Esophagus squamous epithelium (tissue), 4 donors: Measurements from ENCODE around the gene NCKAP5L.

Source experiments
- POLR2A ChIP-seq, 4 donors: fragments of 450-650 bp; IDR thresholded peaks; one replicate each; pipeline ENCODE4 v1.6.1; 2017; ENCODE audit warnings: antibody characterized with exemption in 4 of 4, mild to moderate bottlenecking in 4 of 4, moderate library complexity in 3 of 4
- TF ChIP-seq, protein P1 (sequence below), 6 experiments: fragments of 450-650 bp in 4 of 6; fragments of 200-600 bp in 2 of 6; sonication (generic) in 2 of 6; IDR thresholded peaks; one replicate each; pipeline ENCODE4 v1.5.1; 2016 to 2019; ENCODE audit warnings: antibody characterized with exemption in 6 of 6, mild to moderate bottlenecking in 4 of 6, moderate library complexity in 4 of 6

DNA sequence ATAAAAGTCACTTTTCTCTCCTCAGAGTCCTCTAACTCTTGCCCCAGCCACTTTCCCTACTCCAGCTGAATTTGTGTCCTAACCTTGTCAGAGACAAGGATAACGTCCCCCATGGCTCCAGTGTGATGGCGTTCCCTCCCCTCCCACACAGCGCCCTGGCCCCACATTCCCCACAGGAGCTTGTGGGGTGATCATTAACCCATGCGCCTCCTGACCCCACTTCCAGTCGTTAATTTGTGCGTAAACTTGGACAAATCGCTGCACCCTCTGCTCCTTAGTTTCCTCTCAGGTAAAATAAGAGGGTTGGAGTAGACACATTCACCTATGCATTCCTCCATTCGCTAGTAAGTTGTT, 37.5 kb upstream of the NCKAP5L start:
- TF ChIP-seq, protein P1, sequence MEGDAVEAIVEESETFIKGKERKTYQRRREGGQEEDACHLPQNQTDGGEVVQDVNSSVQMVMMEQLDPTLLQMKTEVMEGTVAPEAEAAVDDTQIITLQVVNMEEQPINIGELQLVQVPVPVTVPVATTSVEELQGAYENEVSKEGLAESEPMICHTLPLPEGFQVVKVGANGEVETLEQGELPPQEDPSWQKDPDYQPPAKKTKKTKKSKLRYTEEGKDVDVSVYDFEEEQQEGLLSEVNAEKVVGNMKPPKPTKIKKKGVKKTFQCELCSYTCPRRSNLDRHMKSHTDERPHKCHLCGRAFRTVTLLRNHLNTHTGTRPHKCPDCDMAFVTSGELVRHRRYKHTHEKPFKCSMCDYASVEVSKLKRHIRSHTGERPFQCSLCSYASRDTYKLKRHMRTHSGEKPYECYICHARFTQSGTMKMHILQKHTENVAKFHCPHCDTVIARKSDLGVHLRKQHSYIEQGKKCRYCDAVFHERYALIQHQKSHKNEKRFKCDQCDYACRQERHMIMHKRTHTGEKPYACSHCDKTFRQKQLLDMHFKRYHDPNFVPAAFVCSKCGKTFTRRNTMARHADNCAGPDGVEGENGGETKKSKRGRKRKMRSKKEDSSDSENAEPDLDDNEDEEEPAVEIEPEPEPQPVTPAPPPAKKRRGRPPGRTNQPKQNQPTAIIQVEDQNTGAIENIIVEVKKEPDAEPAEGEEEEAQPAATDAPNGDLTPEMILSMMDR (IDR thresholded peaks at IDR 0.05), result no peak
- TF ChIP-seq POLR2A (IDR thresholded peaks at IDR 0.05), result no peak
